Astrocyte of the hippocampus (primary cell): ENCODE results near the gene NAT16.
A peak's percentile ranks its signal among the peaks of the same experiment; 100 is the strongest.

Experiments
- DNase-seq: peaks from one replicate; pipeline ENCODE4 v3.0.0; 2011; ENCODE audit warnings: low read depth, low spot score

NAT16 gene

DNA sequence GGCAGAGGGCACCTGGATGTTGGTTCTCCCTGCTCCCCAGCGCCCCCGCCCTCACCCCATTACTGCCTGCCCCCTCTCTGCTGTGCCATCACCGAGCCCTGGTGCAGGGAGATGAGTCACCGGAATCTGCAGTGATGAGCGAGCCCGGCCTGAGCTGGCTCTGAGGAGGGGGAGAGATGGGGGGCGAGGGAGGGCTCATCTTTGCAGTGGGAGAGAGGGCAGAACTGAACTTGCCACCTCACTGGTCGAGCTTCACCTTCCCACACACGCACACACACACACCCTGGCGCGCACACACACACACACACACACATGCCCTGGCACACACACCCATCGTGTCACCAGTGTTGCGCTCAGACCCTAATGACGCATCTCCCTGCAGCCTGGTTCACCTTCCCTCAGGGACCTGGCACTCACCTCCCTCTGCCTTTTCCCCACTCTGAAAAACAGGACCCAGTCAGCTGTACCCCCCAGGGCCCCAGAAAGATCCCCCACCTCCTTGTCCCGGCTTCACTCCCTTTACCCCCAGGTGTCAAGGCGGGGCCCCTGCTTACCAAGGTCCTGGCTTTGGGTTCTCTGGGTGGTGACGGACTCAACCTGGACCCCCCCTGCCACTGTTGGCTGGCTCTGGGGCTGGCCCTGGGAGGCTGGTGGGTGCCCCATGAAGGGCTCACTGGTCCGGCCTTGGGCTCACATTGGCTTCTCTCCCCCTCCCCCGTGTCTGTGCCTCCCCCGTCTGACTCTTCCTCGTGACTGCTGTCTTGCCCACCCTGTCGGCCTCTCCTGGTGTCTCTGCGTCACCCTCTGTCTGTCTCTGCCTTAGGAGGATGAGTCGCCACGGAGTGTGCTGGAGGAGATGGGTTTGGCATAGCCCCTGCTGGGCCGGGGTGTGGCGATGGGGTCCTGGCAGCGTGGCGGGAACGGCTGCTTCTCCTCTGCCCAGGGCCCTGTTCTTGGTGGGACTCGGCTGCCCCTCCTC is 20.1 kb downstream of the NAT16 start:
- DNase-seq: peak; percentile 58

- DNase-seq: no peak
Observed at GRCh38 chr7:101156866-101157589, 23.1 kb downstream of the NAT16 start.

- DNase-seq: no peak
Observed at GRCh38 chr7:101156277-101156676, 23.8 kb downstream of the NAT16 start.

DNA sequence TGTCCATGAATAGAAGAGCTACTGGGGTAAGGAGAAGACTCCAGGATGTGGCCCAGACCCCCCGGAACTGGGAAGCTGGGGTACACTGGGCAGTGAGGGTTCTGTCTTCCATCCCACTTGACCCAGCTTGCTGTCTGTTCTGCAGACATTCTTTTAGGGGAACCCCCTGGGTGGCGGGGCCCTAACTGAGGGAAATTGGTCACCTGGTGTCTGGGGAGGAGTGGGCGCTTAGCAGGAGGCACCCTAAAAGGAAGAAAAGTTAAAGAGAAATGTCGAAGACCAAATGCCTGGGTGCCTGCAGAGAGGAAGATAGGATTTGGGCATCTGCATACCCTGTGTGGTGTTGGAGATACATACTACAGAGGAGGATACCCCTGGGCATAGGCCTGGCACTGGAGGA is 24.8 kb downstream of the NAT16 start:
- no peak for DNase-seq

DNA sequence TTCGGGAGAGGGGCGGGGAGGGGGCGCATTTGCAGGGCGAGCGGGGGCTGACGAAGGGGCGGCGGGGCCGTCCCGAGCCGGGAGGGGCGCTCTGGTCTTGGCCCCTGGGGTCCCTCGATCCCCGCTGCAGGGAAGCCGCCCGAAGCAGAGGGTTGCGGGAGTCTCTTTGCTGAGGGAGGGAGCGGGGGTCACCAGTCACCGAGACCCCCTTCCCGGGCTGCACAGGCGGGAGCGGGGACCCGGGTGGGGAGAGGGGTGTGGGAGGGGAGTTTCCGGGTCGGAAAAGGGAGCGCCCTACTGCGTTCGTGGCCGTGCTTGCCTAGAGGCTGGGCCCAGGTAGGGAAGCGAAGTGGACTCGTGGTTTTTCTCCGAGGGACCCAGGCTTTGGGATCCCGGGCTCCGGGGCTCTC is 25.4 kb downstream of the NAT16 start:
- no peak for DNase-seq

- peak; percentile 98 for DNase-seq
Observed at GRCh38 chr7:101153969-101154692, 26.0 kb downstream of the NAT16 start, which contains the start of gene AP1S1. TSS of gene AP1S1 (plus strand) at chr7:101154476. CDS start at chr7:101154515, 39 bp downstream.

- DNase-seq: no peak
Observed at GRCh38 chr7:101151908-101152651, 28.0 kb downstream of the NAT16 start.

DNA sequence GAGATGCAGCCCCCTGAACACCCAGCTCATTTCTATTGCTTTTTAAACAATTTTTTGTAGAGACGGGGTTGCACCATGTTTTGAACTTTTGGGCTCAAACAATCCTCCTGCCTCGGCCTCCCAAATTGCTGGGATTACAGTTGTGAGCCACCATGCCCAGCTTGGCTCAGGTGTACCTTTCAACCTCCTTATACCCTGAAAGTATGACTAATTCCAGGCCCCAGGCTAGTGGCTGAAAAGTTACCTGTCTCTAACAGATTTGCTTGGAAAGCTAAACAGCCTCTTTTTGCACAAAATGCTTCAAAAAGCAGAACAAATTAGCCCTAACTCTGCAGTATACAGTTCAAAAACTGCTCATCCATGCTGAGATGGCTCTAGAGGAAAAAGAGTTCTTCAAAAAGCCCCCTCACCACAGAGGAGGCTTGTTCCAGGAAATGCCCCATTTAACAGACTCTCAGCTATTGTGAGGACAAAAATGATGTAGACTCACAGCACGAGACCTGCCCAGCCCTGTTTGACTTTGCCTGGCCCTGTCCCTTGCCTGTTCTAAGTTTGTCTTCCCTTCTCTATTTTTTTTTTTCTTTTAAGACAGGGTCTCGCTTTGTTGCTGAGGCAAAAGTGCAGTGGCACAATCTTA is 39.2 kb downstream of the NAT16 start:
- no peak for DNase-seq

- DNase-seq: peak; percentile 48
Observed at GRCh38 chr7:101140339-101140699, 39.8 kb downstream of the NAT16 start.

DNA sequence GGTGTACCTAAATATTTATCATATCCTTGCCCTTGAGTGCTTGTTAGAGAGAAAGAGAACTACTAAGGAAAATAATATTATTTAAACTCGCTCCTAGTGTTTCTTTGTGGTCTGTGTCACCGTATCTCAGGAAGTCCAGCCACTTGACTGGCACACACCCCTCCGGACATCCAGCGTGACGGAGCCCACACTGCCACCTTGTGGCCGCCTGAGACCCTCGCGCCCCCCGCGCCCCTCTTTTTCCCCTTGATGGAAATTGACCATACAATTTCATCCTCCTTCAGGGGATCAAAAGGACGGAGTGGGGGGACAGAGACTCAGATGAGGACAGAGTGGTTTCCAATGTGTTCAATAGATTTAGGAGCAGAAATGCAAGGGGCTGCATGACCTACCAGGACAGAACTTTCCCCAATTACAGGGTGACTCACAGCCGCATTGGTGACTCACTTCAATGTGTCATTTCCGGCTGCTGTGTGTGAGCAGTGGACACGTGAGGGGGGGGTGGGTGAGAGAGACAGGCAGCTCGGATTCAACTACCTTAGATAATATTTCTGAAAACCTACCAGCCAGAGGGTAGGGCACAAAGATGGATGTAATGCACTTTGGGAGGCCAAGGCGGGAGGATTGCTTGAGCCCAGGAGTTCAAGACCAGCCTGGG is 41.8 kb downstream of the NAT16 start:
- DNase-seq: peak; percentile 97

DNA sequence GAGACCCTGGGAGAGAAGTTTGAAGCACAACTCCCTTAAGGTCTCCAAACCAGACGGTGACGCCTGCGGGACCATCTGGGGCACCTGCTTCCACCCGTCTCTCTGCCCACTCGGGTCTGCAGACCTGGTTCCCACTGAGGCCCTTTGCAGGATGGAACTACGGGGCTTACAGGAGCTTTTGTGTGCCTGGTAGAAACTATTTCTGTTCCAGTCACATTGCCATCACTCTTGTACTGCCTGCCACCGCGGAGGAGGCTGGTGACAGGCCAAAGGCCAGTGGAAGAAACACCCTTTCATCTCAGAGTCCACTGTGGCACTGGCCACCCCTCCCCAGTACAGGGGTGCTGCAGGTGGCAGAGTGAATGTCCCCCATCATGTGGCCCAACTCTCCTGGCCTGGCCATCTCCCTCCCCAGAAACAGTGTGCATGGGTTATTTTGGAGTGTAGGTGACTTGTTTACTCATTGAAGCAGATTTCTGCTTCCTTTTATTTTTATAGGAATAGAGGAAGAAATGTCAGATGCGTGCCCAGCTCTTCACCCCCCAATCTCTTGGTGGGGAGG is 42.4 kb downstream of the NAT16 start:
- no peak for DNase-seq

DNA sequence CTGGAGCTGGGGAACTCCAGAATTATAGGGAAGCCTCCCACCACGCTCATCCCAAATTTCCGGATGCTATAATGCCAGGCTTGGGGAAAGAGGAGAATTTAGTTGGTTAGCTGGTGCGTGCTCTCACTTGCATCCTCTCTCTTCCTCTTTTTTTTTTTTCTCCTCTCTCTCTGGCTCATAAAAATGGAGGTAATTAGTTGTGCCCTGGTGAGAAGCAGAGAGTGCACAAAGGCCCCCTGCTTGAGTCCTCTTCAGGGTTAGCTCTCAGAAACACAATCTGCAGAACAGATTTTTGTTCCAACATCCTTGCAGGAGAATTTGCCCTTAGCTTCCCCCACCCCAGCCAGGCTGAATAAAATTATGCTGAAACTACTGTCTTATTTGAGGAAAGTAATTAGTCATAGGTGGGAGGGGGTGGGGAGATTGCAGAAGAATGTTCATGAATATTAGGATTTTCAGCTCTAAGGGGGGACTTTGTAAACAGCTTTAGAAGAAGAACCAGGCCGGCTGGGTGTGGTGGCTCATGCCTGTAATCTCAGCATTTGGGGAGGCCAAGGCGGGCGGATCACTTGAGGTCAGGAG is 45.6 kb downstream of the NAT16 start:
- DNase-seq: peak; percentile 64

- DNase-seq: peak; percentile 52
Observed at GRCh38 chr7:101133621-101134398, 46.3 kb downstream of the NAT16 start.

GRCh38 chr7:101132626-101133600 is 47.2 kb downstream of the NAT16 start:
- DNase-seq: peak; percentile 43

DNA sequence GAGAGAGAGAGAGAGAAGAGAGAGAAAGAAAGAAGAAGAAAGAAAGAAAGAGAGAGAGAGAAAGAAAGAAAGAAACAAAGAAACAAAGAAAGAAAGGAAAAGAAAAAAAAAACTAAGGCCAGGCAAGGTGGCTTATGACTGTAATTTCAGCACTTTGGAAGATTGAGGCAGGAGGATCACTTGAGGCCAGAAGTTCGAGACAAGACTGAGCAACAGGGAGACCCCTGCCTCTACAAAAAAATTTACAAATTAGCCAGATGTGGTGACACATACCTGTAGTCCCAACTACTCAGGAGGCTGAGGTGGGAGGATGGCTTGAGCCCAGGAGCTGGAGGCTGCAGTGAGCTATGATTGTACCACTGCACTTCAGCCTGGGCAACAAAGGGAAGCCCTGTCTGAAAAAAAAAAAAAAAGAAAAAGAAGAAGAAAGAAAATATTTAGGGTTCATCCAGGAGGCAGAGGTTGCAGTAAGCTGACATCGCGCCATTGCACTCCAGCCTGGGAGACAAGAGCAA is 50.4 kb downstream of the NAT16 start:
- DNase-seq: no peak

DNA sequence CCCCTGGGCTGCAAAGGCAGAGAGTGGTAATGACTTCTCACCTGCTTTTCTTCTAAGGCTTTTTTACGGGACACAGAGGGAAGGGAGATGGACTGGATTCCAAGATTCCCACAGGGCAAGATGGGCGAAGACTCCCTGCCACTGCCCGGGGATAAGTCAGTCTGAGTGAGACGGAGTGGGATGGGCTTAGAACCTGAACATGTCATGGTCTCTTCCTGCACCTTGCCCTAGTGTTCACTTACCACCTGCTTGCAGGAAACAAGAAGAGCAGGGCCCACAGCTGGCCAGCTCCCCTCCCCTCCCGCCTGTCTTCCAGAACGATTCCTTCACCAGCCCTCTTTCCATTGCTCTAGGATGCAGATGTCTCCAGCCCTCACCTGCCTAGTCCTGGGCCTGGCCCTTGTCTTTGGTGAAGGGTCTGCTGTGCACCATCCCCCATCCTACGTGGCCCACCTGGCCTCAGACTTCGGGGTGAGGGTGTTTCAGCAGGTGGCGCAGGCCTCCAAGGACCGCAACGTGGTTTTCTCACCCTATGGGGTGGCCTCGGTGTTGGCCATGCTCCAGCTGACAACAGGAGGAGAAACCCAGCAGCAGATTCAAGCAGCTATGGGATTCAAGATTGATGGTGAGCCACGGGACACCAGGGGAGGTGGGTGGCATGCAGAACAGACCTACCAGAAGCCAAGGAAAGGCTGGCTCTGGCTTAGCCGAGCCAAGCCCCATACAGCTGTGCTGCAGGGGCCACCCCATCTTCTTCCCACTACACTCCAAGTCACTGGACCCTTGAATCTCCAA is 51.9 kb downstream of the NAT16 start:
- peak; percentile 60 for DNase-seq
